SH-SY5Y (cell line): ENCODE measurements around the gene OTOR.

Experiments
- GATA2 ChIP-seq: IDR thresholded peaks from 2 replicates; pipeline ENCODE4 v1.6.1; 2011; ENCODE audit warnings: mild to moderate bottlenecking, low read depth, low read length
- GATA3 ChIP-seq: IDR thresholded peaks from 2 replicates; pipeline ENCODE4 v1.6.1; 2011; ENCODE audit warnings: low read depth, mild to moderate bottlenecking, low read length, moderate library complexity

OTOR gene

GRCh38 chr20:16771213-16771612 lies 23.1 kb downstream of the OTOR start:
- no peak for TF ChIP-seq GATA2
- TF ChIP-seq GATA3: no peak

- TF ChIP-seq GATA2: no peak
Measured at GRCh38 chr20:16775961-16776360, 27.8 kb downstream of the OTOR start.

- TF ChIP-seq GATA2 (no peak), GATA3 (no peak)
Measured at GRCh38 chr20:16777126-16777525, 29.0 kb downstream of the OTOR start.

- no peak for TF ChIP-seq GATA3
- no peak for TF ChIP-seq GATA2
Measured at GRCh38 chr20:16778159-16778558, 30.0 kb downstream of the OTOR start.

- TF ChIP-seq GATA3: no peak
- no peak for TF ChIP-seq GATA2
Measured at GRCh38 chr20:16781496-16781895, 33.3 kb downstream of the OTOR start.

- no peak for TF ChIP-seq GATA3
- no peak for TF ChIP-seq GATA2
Measured at GRCh38 chr20:16785226-16785625, 37.1 kb downstream of the OTOR start.
